Loucy (cell line): ENCODE measurements around the gene NME4.

Source experiments
- EZH2phosphoT487 ChIP-seq: fragments of 200-600 bp; IDR thresholded peaks from 2 replicates; pipeline ENCODE4 v1.6.1; 2018; ENCODE audit warnings: antibody characterized with exemption, mild to moderate bottlenecking, moderate library complexity, borderline replicate concordance
- TF ChIP-seq, protein P1 (sequence below): fragments of 200-600 bp; sonication (generic); conservative IDR thresholded peaks from 2 replicates; pipeline ENCODE4 v1.5.1; 2014; ENCODE audit warnings: mild to moderate bottlenecking, antibody characterized with exemption, low read length

DNA sequence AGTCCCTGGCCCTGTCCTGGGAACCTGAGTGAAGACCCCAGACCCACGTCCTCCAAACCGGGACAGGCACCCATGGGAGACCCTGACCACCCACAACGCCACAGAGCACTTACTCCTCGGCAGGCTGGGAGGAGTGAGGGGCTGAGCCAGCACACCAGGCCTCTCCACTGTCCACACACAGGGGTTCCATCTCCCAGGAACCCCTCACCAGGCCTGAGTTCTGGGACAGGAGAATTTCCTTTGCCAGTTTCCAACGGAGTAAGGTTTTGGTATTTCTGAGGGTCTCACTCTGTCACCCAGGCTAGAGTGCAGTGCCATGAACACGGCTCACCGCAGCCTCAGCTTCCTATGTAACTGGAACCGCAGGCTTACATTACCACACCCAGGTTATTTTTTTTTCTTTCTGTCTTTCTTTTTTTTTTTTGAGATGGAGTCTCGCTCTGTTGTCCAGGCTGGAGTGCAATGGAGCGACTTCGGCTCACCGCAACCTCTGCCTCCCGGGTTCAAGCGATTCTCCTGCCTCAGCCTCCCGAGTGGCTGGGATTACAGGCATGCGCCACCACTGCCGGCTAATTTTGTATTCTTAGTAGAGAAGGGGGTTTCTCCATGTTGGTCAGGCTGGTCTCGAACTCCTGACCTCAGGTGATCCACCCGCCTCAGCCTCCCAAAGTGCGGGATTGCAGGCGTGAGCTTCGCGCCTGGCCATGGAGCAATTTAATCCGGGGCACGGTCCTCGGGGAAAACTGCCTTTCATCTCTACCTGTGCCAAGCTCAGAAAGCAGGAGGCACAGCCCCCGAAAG lies 16.8 kb upstream of the NME4 start:
- TF ChIP-seq, protein P1, sequence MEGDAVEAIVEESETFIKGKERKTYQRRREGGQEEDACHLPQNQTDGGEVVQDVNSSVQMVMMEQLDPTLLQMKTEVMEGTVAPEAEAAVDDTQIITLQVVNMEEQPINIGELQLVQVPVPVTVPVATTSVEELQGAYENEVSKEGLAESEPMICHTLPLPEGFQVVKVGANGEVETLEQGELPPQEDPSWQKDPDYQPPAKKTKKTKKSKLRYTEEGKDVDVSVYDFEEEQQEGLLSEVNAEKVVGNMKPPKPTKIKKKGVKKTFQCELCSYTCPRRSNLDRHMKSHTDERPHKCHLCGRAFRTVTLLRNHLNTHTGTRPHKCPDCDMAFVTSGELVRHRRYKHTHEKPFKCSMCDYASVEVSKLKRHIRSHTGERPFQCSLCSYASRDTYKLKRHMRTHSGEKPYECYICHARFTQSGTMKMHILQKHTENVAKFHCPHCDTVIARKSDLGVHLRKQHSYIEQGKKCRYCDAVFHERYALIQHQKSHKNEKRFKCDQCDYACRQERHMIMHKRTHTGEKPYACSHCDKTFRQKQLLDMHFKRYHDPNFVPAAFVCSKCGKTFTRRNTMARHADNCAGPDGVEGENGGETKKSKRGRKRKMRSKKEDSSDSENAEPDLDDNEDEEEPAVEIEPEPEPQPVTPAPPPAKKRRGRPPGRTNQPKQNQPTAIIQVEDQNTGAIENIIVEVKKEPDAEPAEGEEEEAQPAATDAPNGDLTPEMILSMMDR: no peak
- no peak for TF ChIP-seq EZH2phosphoT487
